GM12875 (cell line): ENCODE measurements around the gene CEBPA.

ENCODE experiments used
- H3K4me3 ChIP-seq: one replicate; pipeline ENCODE4 v1.5.1; 2011; ENCODE audit warnings: low read depth, low read length, control low read depth
- TF ChIP-seq, protein P1 (sequence below): IDR thresholded peaks from 2 replicates; pipeline ENCODE4 v1.5.1; 2011; ENCODE audit warnings: low read depth, mild to moderate bottlenecking, control low read depth, inconsistent platforms, low read length, moderate library complexity, borderline replicate concordance; ENCODE audit not compliant: insufficient read depth

CEBPA gene

DNA sequence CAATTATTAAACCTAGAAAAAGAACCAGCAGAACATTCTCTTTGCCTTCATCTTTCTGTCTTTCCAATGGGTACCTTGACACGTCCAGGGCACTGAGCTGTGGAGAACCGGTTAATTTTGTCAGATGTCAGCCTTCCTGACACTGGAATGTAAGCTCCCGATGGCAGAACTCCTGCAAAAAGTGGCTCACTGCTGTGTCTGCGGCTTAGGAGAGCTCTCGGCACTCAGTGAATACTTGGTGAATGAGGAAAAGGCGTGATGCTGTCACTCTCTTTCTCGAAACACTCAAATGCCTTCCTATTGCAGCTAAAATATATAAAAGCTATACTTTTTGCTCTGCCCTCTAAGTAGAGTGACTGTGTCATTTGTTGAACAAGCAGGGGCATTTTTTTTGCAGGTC lies 17.6 kb downstream of the CEBPA start:
- TF ChIP-seq, protein P1, sequence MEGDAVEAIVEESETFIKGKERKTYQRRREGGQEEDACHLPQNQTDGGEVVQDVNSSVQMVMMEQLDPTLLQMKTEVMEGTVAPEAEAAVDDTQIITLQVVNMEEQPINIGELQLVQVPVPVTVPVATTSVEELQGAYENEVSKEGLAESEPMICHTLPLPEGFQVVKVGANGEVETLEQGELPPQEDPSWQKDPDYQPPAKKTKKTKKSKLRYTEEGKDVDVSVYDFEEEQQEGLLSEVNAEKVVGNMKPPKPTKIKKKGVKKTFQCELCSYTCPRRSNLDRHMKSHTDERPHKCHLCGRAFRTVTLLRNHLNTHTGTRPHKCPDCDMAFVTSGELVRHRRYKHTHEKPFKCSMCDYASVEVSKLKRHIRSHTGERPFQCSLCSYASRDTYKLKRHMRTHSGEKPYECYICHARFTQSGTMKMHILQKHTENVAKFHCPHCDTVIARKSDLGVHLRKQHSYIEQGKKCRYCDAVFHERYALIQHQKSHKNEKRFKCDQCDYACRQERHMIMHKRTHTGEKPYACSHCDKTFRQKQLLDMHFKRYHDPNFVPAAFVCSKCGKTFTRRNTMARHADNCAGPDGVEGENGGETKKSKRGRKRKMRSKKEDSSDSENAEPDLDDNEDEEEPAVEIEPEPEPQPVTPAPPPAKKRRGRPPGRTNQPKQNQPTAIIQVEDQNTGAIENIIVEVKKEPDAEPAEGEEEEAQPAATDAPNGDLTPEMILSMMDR: no peak
- H3K4me3 ChIP-seq: no peak overlapping the region

DNA sequence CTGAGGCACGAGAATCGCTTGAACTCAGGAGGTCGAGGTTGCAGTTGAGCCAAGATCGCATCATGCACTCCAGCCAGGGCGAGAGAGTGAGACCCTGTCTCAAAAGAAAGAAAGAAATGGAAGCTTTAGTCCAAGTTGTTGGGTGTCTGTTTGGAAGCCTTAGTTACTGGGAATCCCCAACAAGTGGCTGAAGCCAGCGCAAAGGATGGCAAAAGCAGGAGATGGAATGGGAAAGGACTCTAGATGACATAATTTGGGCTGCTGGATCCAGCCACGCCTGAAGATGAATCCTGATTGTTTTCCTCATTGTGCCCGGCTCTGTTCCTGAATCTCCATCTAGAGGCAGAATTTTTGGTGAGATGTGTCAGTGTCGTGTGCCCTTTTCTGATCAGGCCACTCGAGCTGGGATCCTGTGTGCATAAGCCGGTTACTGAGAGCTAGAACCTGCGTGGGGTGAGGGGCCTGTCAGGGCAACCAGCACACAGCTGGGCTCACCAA lies 18.1 kb downstream of the CEBPA start:
- no peak overlapping the region for H3K4me3 ChIP-seq
- TF ChIP-seq, protein P1: no peak

DNA sequence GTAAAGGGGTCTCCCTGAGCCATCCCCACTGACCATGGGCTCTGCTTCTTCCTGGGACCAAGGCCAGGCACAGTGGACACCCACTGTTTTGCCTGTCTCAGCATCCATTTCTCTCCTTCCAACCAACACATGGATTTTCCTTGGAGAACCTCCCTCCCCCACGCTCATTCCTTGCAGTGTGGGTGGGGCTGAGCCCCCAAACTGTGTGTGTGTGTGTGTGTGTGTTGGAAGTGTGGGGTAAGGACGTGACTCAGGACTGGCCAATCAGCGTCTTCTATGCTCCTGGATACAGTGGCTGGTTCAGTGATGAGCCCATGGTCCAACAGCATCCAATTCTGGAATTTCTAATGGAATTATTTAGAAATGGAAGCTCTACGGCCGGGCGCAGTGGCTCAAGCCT lies 18.7 kb downstream of the CEBPA start:
- H3K4me3 ChIP-seq: no peak overlapping the region
- TF ChIP-seq, protein P1: no peak

DNA sequence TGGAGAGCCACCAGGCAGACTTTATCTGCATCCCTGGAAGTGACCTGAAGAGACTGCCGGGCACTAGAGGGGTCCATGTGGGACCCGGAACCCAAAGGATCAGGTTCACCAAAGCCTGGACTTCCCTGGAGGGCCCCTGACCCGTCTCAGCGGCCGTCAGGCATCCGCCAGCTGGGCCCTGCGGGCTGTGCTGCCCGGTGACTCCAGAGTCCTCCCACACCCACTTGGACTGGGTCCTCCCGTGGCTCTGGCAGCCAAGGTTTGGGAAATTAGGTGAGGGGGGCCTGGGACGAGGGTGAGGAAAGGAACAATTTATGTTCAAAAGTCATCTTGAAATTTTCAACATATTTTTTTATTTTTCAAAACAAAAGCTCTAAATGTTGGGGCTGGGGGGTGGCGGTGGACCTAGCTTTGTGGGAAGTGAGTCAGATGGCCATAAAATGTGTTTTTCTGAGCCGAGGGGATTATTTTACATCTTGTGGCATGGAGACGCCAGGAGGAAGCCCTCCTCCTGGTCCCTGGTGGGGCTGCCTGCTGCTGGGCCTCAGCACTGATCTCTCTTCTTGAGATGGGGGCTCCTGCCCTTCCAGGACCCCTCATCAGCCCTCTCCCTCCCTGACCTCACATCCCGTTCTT lies 20.2 kb downstream of the CEBPA start:
- TF ChIP-seq, protein P1: no peak
- no peak overlapping the region for H3K4me3 ChIP-seq

DNA sequence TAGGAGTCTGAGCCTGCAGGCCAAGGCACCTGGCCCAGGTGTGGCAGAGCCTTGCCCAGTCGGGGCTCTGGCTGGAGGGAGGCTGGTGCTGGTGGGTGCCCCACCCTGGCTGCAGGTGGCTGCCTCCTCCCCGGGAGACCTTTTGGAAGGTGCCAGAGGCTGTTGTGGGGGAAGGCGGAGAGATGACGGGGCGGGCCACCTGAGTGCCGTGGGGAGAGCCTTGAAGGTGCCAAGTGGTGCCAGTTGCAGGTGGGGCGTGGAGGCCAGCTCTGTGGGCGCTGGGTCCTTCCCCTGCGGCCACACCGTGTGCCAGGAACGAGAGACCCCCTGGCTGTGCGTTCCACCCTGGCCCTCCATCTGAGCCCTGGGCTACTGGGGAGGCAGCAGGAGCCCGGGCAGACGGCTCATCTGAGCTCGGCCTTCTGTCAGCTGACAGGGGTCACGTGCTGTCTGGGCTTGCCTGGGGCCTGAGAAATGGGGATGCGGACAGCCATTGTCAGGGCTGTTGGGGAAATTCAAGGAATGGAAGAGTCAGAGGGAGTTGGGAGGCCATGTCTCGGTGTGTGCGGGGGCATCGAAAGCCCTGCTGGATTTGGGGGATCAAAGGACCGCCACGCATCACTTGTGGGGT lies 20.9 kb downstream of the CEBPA start:
- TF ChIP-seq, protein P1: no peak

DNA sequence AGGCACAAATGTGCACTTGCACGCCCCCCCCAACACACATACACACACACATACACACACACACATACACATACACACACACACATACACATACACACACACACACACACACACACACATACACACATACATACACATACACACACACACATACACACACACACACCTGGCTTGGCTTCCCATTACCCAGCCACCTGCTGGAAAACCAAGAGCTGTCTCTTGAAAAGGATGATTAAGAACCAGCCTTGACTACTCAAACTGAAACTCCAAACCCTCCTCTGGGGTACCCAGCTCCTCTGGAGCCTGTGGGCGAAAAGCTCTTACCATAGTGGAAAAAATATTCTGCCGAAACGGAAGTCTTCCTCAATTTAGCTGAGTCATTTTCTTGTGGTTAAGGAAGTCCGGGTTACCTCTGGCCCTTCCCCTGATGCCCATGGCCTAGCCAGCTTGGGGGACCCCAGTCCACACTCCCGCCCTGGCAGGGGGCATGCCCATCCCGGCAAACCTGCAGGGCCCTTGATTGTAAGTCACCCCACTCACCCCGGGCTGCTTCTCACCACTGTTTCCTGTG lies 21.9 kb downstream of the CEBPA start:
- TF ChIP-seq, protein P1: no peak
- H3K4me3 ChIP-seq: no peak overlapping the region

More for the DNA sequence above, 20.9 kb downstream of the CEBPA start:
- H3K4me3 ChIP-seq: no peak overlapping the region
